Tibial nerve (tissue), 3 donors: ENCODE data around the gene STON1.

Experiments used
- POLR2A ChIP-seq, 2 donors: fragments of 450-650 bp; IDR thresholded peaks; one replicate each; pipeline ENCODE4 v1.6.1; 2017; ENCODE audit warnings: antibody characterized with exemption in 2 of 2, mild to moderate bottlenecking in 2 of 2, moderate library complexity in 2 of 2
- TF ChIP-seq, protein P1 (sequence below), 5 experiments: fragments of 200-600 bp in 3 of 5; fragments of 450-650 bp in 2 of 5; sonication (generic) in 3 of 5; IDR thresholded peaks; one replicate each; pipeline ENCODE4 v1.5.1; 2016 to 2019; ENCODE audit warnings: antibody characterized with exemption in 5 of 5, mild to moderate bottlenecking in 3 of 5, moderate library complexity in 2 of 5

DNA sequence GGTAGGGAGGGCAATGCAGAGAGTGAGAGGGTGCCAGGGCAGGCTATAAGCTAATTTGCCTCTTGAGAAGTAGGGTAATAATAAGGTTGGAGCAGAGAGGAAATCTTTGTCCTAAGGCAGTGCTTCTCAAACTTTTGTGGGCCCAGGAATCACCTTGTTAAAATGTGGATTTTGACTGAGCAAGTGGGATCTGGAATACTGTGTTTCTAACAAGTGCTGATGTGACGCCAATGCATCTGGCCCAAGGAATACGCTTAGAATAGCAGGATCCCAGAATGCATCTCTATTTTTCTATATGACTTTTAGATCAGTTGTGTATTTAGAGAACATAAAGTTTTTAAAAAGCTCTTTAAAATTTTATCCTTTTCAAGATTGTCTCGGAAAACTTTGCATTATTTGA is 58.0 kb downstream of the STON1 start:
- TF ChIP-seq, protein P1, sequence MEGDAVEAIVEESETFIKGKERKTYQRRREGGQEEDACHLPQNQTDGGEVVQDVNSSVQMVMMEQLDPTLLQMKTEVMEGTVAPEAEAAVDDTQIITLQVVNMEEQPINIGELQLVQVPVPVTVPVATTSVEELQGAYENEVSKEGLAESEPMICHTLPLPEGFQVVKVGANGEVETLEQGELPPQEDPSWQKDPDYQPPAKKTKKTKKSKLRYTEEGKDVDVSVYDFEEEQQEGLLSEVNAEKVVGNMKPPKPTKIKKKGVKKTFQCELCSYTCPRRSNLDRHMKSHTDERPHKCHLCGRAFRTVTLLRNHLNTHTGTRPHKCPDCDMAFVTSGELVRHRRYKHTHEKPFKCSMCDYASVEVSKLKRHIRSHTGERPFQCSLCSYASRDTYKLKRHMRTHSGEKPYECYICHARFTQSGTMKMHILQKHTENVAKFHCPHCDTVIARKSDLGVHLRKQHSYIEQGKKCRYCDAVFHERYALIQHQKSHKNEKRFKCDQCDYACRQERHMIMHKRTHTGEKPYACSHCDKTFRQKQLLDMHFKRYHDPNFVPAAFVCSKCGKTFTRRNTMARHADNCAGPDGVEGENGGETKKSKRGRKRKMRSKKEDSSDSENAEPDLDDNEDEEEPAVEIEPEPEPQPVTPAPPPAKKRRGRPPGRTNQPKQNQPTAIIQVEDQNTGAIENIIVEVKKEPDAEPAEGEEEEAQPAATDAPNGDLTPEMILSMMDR (IDR thresholded peaks at IDR 0.05) = no peak
- no peak for TF ChIP-seq POLR2A (IDR thresholded peaks at IDR 0.05)
